ENCODE data around the gene DSG1.
"Not testable (repeated sequence)": the region's sequence is repeated elsewhere in the genome, so short reads cannot be mapped to it uniquely, and the experiment has no call there.

Gene DSG1

GRCh38 chr18:31275722-31276463, 42.1 kb upstream of the DSG1 start:
- no peak for TF ChIP-seq CTCF (IDR thresholded peaks at IDR 0.05; ENCODE audit: control insufficient read depth, insufficient read depth, low read depth, low read length, missing control alignments)
- no peak overlapping the region for H3K4me3 ChIP-seq (ENCODE audit: control insufficient read depth, low read depth, low read length)
- DNase-seq (ENCODE audit: low read depth), result no peak

GRCh38 chr18:31278609-31279071, 39.3 kb upstream of the DSG1 start:
- no peak for TF ChIP-seq CTCF (IDR thresholded peaks at IDR 0.05; ENCODE audit: control insufficient read depth, insufficient read depth, low read depth, low read length, missing control alignments)
- DNase-seq (ENCODE audit: low read depth), result no peak
- H3K4me3 ChIP-seq (ENCODE audit: control insufficient read depth, low read depth, low read length), result no peak overlapping the region

- no peak for TF ChIP-seq CTCF (IDR thresholded peaks at IDR 0.05; ENCODE audit: control insufficient read depth, insufficient read depth, low read depth, low read length, missing control alignments)
- H3K4me3 ChIP-seq (ENCODE audit: control insufficient read depth, low read depth, low read length), result no peak overlapping the region
- DNase-seq (ENCODE audit: low read depth), result no peak
These were observed 37.5 kb upstream of the DSG1 start for GRCh38 chr18:31280502-31280901.

- DNase-seq (ENCODE audit: low read depth), result no peak
- no peak for TF ChIP-seq CTCF (IDR thresholded peaks at IDR 0.05; ENCODE audit: control insufficient read depth, insufficient read depth, low read depth, low read length, missing control alignments)
- no peak overlapping the region for H3K4me3 ChIP-seq (ENCODE audit: control insufficient read depth, low read depth, low read length)
These were observed 36.5 kb upstream of the DSG1 start for GRCh38 chr18:31281437-31281836.

GRCh38 chr18:31289446-31289845, 28.5 kb upstream of the DSG1 start:
- H3K4me3 ChIP-seq (ENCODE audit: control insufficient read depth, low read depth, low read length), result not testable (repeated sequence)

GRCh38 chr18:31291688-31292087, 26.3 kb upstream of the DSG1 start:
- TF ChIP-seq CTCF (IDR thresholded peaks at IDR 0.05; ENCODE audit: control insufficient read depth, insufficient read depth, low read depth, low read length, missing control alignments), result no peak
- H3K4me3 ChIP-seq (ENCODE audit: control insufficient read depth, low read depth, low read length), result no peak overlapping the region
- DNase-seq (ENCODE audit: low read depth), result no peak

More at GRCh38 chr18:31289446-31289845, 28.5 kb upstream of the DSG1 start:
- DNase-seq (ENCODE audit: low read depth), result not testable (repeated sequence)

- no peak for DNase-seq (ENCODE audit: low read depth)
- no peak overlapping the region for H3K4me3 ChIP-seq (ENCODE audit: control insufficient read depth, low read depth, low read length)
- TF ChIP-seq CTCF (IDR thresholded peaks at IDR 0.05; ENCODE audit: control insufficient read depth, insufficient read depth, low read depth, low read length, missing control alignments), result no peak
These were observed 23.7 kb upstream of the DSG1 start for GRCh38 chr18:31294199-31294747.
